Glutamatergic neuron (in vitro differentiated cells): Measurements from ENCODE around the gene SSR1. TPM values are rescaled to one million over a fixed set of nuclear protein-coding genes. Genes with fewer than 3 reads are reported as not detected.

Experiments used
- DNase-seq: peaks from one replicate; pipeline ENCODE4 v3.0.0; 2022
- H3K27ac Mint-ChIP-seq: one replicate; pipeline ENCODE4 v1.8.0; 2020; ENCODE audit warnings: mild to moderate bottlenecking, mixed read lengths, inconsistent platforms; ENCODE audit not compliant: unreplicated experiment
- H3K27me3 Mint-ChIP-seq: one replicate; pipeline ENCODE4 v1.8.0; 2020; ENCODE audit warnings: mild to moderate bottlenecking, moderate library complexity, mixed read lengths, inconsistent platforms; ENCODE audit not compliant: unreplicated experiment
- H3K36me3 Mint-ChIP-seq: one replicate; pipeline ENCODE4 v1.8.0; 2020; ENCODE audit warnings: mild to moderate bottlenecking, mixed read lengths, inconsistent platforms; ENCODE audit not compliant: unreplicated experiment
- H3K4me1 Mint-ChIP-seq: one replicate; pipeline ENCODE4 v1.8.0; 2020; ENCODE audit warnings: mild to moderate bottlenecking, low read depth, mixed read lengths, inconsistent platforms; ENCODE audit not compliant: unreplicated experiment
- H3K4me3 Mint-ChIP-seq: one replicate; pipeline ENCODE4 v1.8.0; 2020; ENCODE audit warnings: mild to moderate bottlenecking, mixed read lengths, inconsistent platforms; ENCODE audit not compliant: unreplicated experiment
- H3K9me3 Mint-ChIP-seq: one replicate; pipeline ENCODE4 v1.8.0; 2020; ENCODE audit warnings: mild to moderate bottlenecking, moderate library complexity, mixed read lengths, inconsistent platforms; ENCODE audit not compliant: unreplicated experiment
- CTCF ChIP-seq: fragments of 200-600 bp; sonication (generic); IDR thresholded peaks from one replicate; pipeline ENCODE4 v1.5.0; 2021; ENCODE audit not compliant: partially characterized antibody, unreplicated experiment
- total RNA-seq: library from RNA; stranded (reverse); fragmentation: NEBNext Ultra II Directional; extraction: Animal tissue kit (Norgen Biotek cat#: 25700); gene quantifications from one replicate; pipeline ENCODE4 v1.2.1, GENCODE V29; 2021; ENCODE audit not compliant: unreplicated experiment

Gene SSR1
- total RNA-seq, 1 donor from 2014 or later, result 113 TPM

GRCh38 chr6:7300926-7301325 lies 12.1 kb downstream of the SSR1 start:
- Mint-ChIP-seq H3K4me3 (no peak overlapping the region), H3K27ac (no peak overlapping the region), H3K9me3 (no peaks in the 10 kb centered on the region), H3K36me3 (no peaks in the 10 kb centered on the region), H3K27me3 (no peaks in the 10 kb centered on the region), H3K4me1 (no peaks in the 10 kb centered on the region)
- no peak for DNase-seq
- no peak for TF ChIP-seq CTCF

- TF ChIP-seq CTCF, result no peak
- Mint-ChIP-seq H3K27ac (no peak overlapping the region), H3K4me3 (no peak overlapping the region), H3K36me3 (no peaks in the 10 kb centered on the region), H3K4me1 (no peaks in the 10 kb centered on the region), H3K27me3 (no peaks in the 10 kb centered on the region), H3K9me3 (no peaks in the 10 kb centered on the region)
- no peak for DNase-seq
Observed at GRCh38 chr6:7298113-7298512, 14.9 kb downstream of the SSR1 start.

GRCh38 chr6:7296602-7297001 lies 16.4 kb downstream of the SSR1 start:
- no peaks in the 10 kb centered on the region for H3K4me1 Mint-ChIP-seq
- H3K36me3 Mint-ChIP-seq, result no peaks in the 10 kb centered on the region

GRCh38 chr6:7295916-7296315 lies 17.1 kb downstream of the SSR1 start:
- no peak overlapping the region for H3K27ac Mint-ChIP-seq
- DNase-seq, result no peak
- no peaks in the 10 kb centered on the region for H3K36me3 Mint-ChIP-seq
- H3K9me3 Mint-ChIP-seq, result no peaks in the 10 kb centered on the region
- H3K27me3 Mint-ChIP-seq, result no peaks in the 10 kb centered on the region
- TF ChIP-seq CTCF, result no peak
- H3K4me3 Mint-ChIP-seq, result no peak overlapping the region
- H3K4me1 Mint-ChIP-seq, result no peaks in the 10 kb centered on the region

More at GRCh38 chr6:7296602-7297001, 16.4 kb downstream of the SSR1 start:
- TF ChIP-seq CTCF, result no peak
- Mint-ChIP-seq H3K27ac (no peak overlapping the region), H3K9me3 (no peaks in the 10 kb centered on the region), H3K27me3 (no peaks in the 10 kb centered on the region), H3K4me3 (no peak overlapping the region)
- no peak for DNase-seq

GRCh38 chr6:7292596-7293255 lies 20.3 kb downstream of the SSR1 start:
- Mint-ChIP-seq H3K27me3 (no peaks in the 10 kb centered on the region), H3K27ac (no peak overlapping the region), H3K36me3 (no peaks in the 10 kb centered on the region), H3K4me3 (no peak overlapping the region), H3K9me3 (no peaks in the 10 kb centered on the region), H3K4me1 (no peaks in the 10 kb centered on the region)
- no peak for TF ChIP-seq CTCF
- DNase-seq, result no peak
